Activated CD8-positive, alpha-beta memory T cell treated with anti-CD3 and anti-CD28 coated beads, Interleukin-2, amount 50 U/mL, for 24 hours (primary cell): ENCODE data around the gene LGI4.
"Not testable (repeated sequence)": the region's sequence is repeated elsewhere in the genome, so short reads cannot be mapped to it uniquely, and the experiment has no call there.

Experiments
- DNase-seq: peaks from one replicate; pipeline ENCODE4 v3.0.0-alpha.2; 2020; ENCODE audit errors: extremely low read depth

Gene LGI4

DNA sequence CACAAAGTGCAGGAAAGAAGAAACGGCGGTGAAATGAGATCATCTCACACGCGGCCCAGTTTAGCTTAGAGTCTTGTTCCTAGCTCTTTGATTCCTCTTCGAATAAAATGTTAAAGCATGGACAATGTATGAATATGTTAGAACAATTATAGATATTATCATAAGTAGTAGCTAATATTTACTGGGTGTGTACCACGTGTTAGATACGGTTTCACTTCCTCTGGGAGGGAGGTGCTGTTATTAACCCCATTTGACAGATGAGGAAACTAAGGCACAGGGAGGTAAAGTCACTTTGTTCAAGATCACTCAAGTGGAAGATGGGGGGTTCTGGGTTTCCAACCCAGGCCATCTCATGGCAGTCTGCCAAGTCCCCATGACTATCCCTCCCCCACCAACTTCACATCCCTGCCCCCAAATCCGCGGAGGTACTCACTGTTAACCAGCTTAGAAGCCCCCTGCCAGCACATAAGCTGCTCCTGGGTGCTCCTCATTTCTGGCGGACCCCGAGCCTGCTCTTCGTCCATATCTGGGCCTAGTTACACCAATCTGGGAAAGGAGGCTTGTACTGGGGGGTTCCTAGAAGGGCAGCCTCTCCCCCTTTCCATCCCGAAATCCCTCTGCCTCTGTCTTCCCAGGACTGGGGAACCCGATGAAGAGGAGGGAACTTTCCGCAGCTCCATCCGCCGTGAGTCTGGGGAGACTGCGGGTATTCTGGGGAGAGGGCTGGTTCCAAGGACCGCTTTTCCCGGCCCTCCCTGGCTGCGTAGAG, 7.2 kb upstream of the LGI4 start:
- DNase-seq = no peak

DNA sequence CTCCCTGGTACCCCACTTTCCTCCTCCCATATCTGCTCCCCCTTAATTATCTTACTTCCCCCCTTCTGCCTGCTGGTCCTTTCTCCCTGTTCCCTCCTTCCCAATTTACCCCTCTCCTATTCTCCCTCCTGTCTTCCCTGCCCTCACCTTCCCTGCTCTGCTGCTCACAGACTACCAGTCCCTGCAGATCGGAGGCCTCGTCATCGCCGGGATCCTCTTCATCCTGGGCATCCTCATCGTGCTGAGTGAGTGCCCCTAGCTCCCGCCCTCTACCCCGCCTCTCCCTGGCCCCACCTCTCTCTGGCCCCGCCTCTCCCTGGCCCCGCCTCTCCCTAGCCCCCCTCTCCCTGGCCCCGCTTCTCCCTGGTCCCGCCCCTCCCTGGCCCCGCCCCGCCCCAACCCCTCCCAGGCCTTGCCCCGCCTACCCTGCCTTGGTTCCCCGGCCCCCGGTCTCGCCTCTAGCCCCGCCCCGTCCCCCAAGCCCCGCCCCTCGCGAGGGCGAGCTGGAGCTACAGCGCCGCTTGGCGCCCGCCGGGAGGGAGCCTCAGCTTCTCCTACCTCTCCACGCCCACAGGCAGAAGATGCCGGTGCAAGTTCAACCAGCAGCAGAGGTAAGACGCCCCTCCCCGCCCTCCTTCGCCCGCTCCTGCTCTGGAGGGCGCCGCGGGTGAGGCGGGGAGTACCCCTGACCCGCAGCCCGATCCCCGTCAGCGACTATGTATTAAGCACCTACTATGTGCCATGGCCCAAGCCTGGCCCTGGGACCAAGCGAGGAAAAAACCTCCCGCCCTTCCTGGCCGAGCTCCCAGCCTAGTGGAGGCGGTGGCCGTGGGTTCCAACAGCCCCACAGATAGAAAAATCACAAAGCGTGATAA, 6.3 kb upstream of the LGI4 start:
- DNase-seq = peak; percentile 87

DNA sequence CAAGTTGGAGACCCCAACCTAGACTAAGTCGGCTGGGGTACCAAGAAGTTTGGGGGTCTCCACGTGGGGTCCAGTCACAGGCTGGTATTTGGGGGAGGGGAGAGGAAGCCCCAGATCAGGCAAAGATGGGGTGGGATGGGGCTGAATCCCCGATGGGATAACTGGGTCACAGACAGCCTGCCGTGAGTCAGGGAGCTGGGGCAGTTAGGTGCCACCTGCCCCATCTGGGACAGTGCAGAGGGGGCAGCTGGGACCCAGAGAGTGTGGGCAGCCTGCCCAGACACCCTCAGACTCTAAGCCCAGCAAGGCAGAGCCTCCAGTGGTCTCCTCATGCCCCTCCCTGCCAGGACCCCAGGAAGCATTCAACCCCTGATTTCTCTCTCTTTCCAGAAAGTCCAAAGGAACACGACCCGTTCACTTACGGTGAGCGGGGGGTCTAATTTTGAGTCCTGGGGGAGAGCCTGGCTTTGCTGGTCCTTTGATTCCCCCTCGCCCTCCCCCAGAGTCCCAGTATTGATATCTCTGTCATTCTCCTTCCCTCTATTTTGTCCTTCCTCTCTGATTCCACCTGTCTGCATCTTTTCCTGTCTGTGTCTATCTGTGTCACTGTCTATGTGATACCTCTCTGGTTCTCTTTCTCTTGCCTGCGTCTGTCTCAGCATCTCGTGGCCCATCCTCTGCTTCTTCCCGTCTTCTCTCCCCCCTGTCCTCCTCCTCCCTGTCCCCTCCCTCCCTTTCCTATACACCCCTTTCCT, 5.5 kb upstream of the LGI4 start:
- no peak for DNase-seq

DNA sequence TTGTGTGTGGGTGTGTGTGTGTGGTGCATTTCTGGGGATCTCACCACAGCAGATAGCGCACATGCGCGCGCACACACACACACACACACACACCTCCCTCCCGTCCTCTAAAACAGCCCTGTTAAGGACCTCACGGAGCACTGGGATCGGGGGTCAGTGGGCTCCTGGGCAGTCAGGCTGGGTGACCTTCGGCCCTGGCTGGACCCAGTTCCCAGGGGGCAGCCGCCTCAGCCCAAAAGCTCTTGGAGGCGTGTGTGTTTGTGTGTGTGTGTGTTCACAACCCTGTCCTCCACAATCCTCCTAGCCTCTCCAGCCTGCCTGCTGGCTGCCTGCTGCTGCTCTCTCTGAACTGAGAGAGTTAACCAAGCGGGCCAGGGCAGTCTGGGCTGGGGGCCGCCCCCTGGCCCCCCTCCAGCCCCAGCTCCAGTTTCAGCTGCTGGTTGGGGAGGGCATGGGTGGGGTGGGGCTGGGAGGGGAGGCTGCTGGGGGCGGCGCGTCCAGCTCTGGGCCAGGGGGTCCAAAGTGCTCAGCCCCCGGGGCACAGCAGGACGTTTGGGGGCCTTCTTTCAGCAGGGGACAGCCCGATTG, 3.5 kb upstream of the LGI4 start, which contains the start of gene FXYD1:
FXYD1 (plus strand) TSS at position 520 of the 588 bp plus-strand sequence. CDS start 1,256 bp downstream, outside the sequence.
- no peak for DNase-seq

DNA sequence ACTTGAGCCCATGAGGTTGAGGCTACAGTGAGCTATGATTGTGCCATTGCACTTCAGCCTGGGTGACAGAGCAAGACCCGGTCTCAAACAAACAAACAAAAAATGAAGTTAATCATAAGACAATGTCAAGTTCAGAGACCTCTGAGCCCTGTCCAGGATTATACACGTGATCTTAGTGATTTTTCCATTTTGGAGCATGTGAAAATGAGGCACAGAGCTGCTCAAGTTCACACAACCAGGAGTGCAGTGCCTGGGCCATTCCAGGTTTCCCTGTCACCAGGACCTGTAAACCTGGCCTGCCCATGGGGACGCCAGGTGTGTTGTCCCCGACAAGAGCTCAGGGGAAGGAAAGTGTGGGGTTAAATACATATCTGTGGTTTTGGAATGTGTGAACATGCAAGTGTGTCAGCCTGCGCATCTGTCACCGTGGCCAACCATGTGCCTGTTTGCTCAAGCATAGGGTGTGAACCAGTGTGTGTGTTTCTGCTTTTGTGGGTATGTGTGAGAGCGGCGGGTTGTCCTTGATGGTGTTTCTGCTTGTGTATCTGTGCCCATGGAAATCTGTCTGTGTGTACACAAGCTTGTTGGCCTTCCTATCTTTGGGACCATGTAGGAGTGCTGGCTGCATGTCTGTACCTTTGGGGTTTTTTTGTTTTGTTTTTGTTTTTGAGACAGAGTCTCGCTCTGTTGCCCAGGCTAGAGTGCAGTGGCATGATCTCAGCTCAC, 2.3 kb upstream of the LGI4 start:
- DNase-seq = no peak

GRCh38 chr19:35136231-35136630, 1.4 kb upstream of the LGI4 start:
- DNase-seq = no peak

GRCh38 chr19:35135389-35135909, 590 bp upstream of the LGI4 start:
- DNase-seq = no peak

GRCh38 chr19:35133826-35134225, 1.0 kb downstream of the LGI4 start:
- DNase-seq = no peak

DNA sequence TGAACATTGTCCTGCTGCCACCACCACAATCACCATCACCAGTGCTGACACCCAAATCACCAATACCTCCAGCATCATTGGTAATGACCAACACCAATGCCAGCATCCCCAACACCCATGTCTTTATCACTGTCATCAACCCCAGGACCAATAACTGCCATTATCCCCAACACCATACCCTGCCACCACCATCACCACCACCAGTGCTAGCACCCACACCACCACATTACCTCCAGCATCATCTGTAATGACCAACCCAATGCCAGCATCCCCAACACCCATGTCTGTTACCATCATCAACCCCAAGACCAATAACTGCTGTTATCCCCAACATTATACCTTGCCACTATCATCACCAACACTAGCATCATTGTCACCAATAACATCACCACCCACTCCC, 2.6 kb downstream of the LGI4 start:
- no peak for DNase-seq

- DNase-seq = no peak
Measured at GRCh38 chr19:35130761-35131720, 3.8 kb downstream of the LGI4 start.

DNA sequence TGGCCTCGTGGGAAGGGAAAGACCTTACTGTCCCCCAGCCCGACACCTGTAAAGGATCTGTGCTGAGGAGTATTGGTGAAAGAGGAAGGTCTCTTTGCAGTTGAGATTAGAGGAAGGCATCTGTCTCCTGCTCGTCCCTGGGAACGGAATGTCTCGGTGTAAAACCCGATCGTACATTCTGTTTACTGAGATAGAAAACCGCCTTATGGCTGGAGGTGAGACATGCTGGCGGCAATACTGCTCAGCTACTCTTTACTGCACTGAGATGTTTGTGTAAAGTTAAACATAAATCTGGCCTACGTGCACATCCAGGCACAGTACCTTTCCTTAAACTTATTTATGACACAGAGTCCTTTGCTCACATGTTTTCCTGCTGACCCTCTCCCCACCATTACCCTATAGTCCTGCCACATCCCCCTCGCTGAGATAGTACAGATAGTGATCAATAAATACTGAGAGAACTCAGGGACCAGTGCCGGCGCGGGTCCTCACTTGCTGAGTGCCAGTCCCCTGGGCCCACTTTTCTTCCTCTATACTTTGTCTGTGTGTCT, 5.1 kb downstream of the LGI4 start:
- not testable (repeated sequence) for DNase-seq

GRCh38 chr19:35128398-35129057, 6.3 kb downstream of the LGI4 start:
- DNase-seq = no peak

GRCh38 chr19:35127871-35128270, 7.0 kb downstream of the LGI4 start:
- no peak for DNase-seq

GRCh38 chr19:35126624-35126959, 8.3 kb downstream of the LGI4 start:
- DNase-seq = no peak

DNA sequence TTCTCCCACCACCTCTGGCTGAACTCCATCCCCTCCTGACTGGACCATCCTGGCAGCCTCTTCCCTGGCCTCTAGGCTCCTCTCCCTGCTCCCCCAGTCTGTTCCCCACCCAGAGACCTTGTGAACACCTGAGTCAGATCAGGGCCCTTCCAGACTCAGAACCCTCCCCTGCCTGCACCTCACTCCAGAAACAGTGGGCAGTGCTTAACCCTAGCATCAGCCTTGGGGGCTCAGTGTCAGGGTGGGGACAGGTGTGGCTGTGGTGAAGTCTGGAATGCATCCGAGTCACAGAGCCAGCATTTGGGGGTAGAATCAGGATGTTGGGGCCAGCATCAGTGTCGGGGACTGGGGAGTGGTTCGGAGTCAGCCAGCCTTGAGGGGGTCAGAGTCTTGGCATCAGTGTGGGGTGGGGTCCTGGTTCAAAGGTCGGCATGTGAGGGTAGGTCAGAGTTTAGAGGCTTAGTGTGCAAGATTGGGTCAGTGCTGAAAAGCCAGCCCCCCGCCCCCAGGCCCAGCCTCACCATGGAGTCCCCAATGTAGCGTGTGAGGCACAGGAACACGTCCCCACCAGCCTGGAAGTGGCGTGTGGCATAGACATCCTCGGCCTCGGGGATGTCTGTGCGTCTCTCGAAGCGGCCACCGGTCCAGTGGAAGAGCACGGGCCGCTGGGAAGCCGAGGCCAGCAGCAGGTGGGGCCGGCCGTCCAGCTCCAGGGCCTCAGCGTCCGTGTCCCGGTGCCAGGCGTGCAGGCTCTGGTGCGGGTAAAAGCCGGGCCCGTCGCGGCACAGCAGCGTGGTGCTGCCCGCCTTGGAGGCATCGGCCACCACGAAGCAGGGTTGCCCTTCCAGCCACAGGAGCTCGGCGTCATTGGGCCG, 8.9 kb downstream of the LGI4 start:
- no peak for DNase-seq

DNA sequence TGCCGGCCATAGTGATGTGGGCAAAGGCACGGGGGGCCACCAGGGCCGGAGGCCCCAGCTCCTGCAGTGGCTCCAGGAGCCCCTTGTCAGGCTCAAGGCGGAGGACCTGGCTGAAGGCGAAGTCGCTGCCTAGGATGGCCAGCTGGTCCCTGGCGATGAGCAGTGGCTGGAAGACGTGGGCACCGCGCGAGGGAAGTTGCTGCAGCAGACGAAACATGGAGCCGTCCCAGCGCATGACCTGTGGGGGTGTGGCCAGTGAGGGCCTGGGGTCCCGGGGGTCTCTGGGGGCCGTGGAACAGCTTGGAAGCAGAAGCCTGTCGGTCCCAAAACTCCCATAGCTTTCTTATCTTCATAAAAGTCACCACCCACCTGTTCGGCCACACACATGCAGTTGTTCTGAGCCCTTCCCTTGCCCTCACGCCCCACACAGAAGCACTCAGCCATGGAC, 9.6 kb downstream of the LGI4 start:
- DNase-seq = no peak

- peak; percentile 53 for DNase-seq
Measured at GRCh38 chr19:35124098-35125060, 10.5 kb downstream of the LGI4 start.
